Tibial artery (tissue), 4 donors: ENCODE measurements around the gene ZGLP1.

Experiments used
- DNase-seq, 2 donors: peaks; one replicate each; pipeline ENCODE4 v3.0.0-alpha.2; 2019
- H3K27ac ChIP-seq, 2 donors: fragments of 200-600 bp; sonication (generic) in 1 of 2; 1 replicate in 1 of 2; 2 replicates in 1 of 2; pipeline ENCODE4 v1.5.1; 2018 to 2019; ENCODE audit warnings: mild to moderate bottlenecking in 1 of 2
- H3K27me3 ChIP-seq, 2 donors: fragments of 200-600 bp; sonication (generic) in 1 of 2; one replicate each; pipeline versions ENCODE4 v1.5.1 to v1.6.0; 2016 to 2019
- H3K36me3 ChIP-seq, 3 donors: fragments of 200-600 bp; sonication (generic) in 2 of 3; one replicate each; pipeline ENCODE4 v1.5.1; 2016 to 2019; ENCODE audit warnings: mild to moderate bottlenecking in 2 of 3
- H3K4me1 ChIP-seq, 4 donors: fragments of 200-600 bp; sonication (generic) in 2 of 4; 1 replicate in 3 of 4; 2 replicates in 1 of 4; pipeline ENCODE4 v1.5.1; 2016 to 2019
- H3K4me3 ChIP-seq, 2 donors: fragments of 200-600 bp; sonication (generic) in 1 of 2; 1 replicate in 1 of 2; 2 replicates in 1 of 2; pipeline ENCODE4 v1.5.1; 2018 to 2019; ENCODE audit warnings: mild to moderate bottlenecking in 2 of 2
- H3K9me3 ChIP-seq, 3 donors: fragments of 200-600 bp; sonication (generic) in 1 of 3; one replicate each; pipeline ENCODE4 v1.5.1; 2016 to 2019
- CTCF ChIP-seq, 2 experiments: fragments of 200-600 bp in 1 of 2; fragments of 450-650 bp in 1 of 2; IDR thresholded peaks; one replicate each; pipeline ENCODE4 v1.5.1; 2017 to 2019; ENCODE audit warnings: antibody characterized with exemption in 2 of 2, mild to moderate bottlenecking in 1 of 2, moderate library complexity in 1 of 2
- intact Hi-C: fragments of 100-400 bp; cut with DNase I; formaldehyde crosslinking; loops from one replicate; pipeline ENCODE4 v1.15.0; 2023; ENCODE audit warnings: low total_unique reads

The ZGLP1 gene

DNA sequence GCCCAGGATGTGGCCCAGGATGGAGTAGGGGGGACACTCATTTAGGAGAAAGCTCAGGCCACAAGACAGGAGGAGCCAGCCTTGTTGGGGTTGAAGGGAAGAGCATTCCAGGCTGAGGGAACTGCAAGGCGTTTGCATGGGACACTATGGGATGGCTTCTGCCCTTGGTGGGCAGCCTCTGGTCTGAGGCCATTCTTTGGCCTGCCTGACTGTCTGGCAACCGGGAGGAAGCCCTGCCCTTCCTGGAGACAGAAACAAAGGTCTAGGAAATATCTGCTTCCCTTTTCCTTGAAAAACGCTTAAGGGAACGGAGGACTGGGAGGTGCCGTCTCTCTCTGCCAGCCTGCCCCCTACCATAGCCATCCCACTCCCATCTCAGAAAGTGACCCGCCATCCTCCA lies 41.5 kb downstream of the ZGLP1 start:
- peak in 1 of 2 donors; percentile 52 for DNase-seq
- peaks cover 0 to 42% of the 10 kb centered on the region in 2 donors for H3K27me3 ChIP-seq
- H3K36me3 ChIP-seq = no peaks in the 10 kb centered on the region
- no peak overlapping the region for H3K27ac ChIP-seq
- H3K4me1 ChIP-seq = peaks cover 0 to 20% (median 18%) of the 10 kb centered on the region in 4 donors
- no peaks in the 10 kb centered on the region for H3K9me3 ChIP-seq
- intact Hi-C loops = loop anchor here (2.0 kb wide), 1 partner anchor 121 kb away; no protein-coding TSS in a partner anchor
- no peak overlapping the region for H3K4me3 ChIP-seq
- no peak for TF ChIP-seq CTCF (IDR thresholded peaks at IDR 0.05)

GRCh38 chr19:10266706-10267105 lies 42.9 kb downstream of the ZGLP1 start:
- DNase-seq = no peak
- H3K27me3 ChIP-seq = peaks cover 0 to 38% of the 10 kb centered on the region in 2 donors
- H3K4me3 ChIP-seq = no peak overlapping the region
- no peak overlapping the region for H3K27ac ChIP-seq
- H3K36me3 ChIP-seq = no peaks in the 10 kb centered on the region
- intact Hi-C loops = no loop called here
- peaks cover 0 to 20% (median 18%) of the 10 kb centered on the region in 4 donors for H3K4me1 ChIP-seq
- no peak for TF ChIP-seq CTCF (IDR thresholded peaks at IDR 0.05)
- H3K9me3 ChIP-seq = no peaks in the 10 kb centered on the region

DNA sequence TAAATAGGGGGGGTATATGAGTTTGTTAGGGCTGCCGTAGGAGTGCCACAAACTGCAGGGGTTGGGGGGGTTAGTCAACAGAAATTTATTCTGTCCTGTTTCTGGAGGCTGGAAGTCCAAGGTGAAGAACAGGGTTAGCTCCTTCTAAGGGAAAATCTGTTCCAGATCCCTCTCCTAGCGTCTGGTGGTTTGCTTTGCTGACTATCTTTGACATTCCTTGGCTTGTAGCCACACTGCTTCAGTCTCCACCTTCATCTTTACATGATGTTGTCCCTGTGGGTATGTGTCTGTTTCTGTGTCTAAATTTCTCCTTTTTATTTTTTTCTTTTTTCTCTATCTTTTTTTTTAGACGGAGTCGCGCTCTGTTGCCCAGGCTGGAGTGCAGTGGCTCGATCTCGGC lies 46.8 kb downstream of the ZGLP1 start:
- peaks cover 9 to 18% (median 11%) of the 10 kb centered on the region in 3 donors for H3K36me3 ChIP-seq
- no peaks in the 10 kb centered on the region for H3K4me1 ChIP-seq
- H3K4me3 ChIP-seq = no peak overlapping the region
- H3K9me3 ChIP-seq = no peaks in the 10 kb centered on the region
- H3K27ac ChIP-seq = no peak overlapping the region
- TF ChIP-seq CTCF (IDR thresholded peaks at IDR 0.05) = no peak
- no peak for DNase-seq
- peaks cover 0 to 5% of the 10 kb centered on the region in 2 donors for H3K27me3 ChIP-seq
- intact Hi-C loops = no loop called here

DNA sequence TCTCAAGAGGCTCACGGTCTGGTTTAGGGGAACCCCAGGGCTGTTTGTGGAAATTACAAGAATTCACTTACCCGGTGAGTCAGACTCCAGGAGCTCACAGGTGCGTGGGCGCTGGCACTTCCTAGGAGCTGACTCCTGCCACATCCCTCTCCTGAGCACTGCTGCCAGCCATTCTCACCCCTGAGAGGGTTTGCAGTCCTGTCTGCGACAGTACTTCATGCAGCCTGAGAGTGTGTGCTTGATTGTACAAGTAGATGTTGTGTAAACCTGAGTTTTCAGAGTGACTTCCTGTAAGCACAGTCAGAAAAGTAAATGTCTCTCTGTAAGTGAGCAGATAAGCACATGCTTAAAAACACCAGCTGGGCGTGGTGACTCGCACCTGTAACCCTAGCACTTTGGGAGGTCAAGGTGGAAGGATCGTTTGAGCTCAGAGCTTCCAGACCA lies 49.5 kb downstream of the ZGLP1 start:
- H3K4me3 ChIP-seq = no peak overlapping the region
- DNase-seq = no peak
- intact Hi-C loops = no loop called here
- H3K27ac ChIP-seq = no peak overlapping the region
- TF ChIP-seq CTCF (IDR thresholded peaks at IDR 0.05) = no peak
- H3K27me3 ChIP-seq = no peaks in the 10 kb centered on the region
- no peaks in the 10 kb centered on the region for H3K9me3 ChIP-seq
- peaks cover 21 to 44% (median 36%) of the 10 kb centered on the region in 3 donors for H3K36me3 ChIP-seq
- H3K4me1 ChIP-seq = no peaks in the 10 kb centered on the region

GRCh38 chr19:10259162-10259905 lies 50.3 kb downstream of the ZGLP1 start:
- peaks cover 21 to 52% (median 44%) of the 10 kb centered on the region in 3 donors for H3K36me3 ChIP-seq
- H3K4me3 ChIP-seq = no peak overlapping the region
- no peaks in the 10 kb centered on the region for H3K9me3 ChIP-seq
- H3K27me3 ChIP-seq = no peaks in the 10 kb centered on the region
- TF ChIP-seq CTCF (IDR thresholded peaks at IDR 0.05) = peak; percentile 43 to 48
- no peak overlapping the region for H3K27ac ChIP-seq
- intact Hi-C loops = no loop called here
- peak; percentile 85 to 88 for DNase-seq
- no peaks in the 10 kb centered on the region for H3K4me1 ChIP-seq
